OCI-M1 (cell line): Measurements from ENCODE around the gene SGCB.

Source experiments
- DNase-seq: peaks from one replicate; lab custom pipeline; 2025; lab: John Stamatoyannopoulos, UW

SGCB gene

GRCh38 chr4:52019936-52020657 lies 18.0 kb downstream of the SGCB start, which contains the start of gene LRRC66:
Gene LRRC66, minus strand, starts transcription at chr4:52020363. Its CDS starts 2,750 bp downstream, at chr4:52017613.
- DNase-seq = peak; percentile 25

DNA sequence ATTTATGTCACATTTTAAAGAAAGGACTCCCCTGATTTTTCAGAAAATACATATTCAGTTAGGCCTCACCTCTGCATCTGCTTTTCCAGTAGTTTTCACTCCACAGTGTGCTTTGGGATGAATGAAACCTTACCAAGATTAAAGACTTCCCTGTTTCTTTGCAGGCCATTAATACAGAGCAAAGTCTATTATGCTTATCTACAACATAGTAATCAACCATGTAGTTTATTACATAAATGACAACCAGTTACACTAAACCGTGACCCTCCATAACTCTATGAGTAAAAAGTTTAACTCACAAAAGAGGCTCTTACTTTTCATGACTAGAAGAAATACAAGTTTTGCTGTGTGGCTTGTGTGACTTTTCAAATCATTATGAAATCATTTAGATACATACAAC lies 20.3 kb downstream of the SGCB start:
- DNase-seq = no peak

- DNase-seq = no peak
Observed at GRCh38 chr4:52016981-52017380, 21.1 kb downstream of the SGCB start.

DNA sequence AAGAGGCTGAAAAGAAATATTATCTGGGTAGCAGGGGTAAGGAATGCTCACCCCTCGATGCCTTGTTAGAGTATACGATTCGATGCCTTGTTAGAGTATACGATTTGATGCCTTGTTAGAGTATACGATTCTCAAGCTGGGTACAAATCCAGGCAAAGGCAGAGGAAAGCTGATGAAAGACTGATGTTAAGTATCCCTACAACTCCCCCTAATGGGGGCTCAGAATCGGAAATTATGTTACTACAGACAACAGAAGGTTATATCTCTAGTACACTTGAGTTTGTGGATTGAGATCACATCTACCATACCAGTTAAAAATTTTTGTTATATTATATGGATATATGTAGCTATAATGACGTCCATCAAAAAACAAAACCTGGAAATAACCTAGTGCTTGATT lies 22.7 kb downstream of the SGCB start:
- peak; percentile 83 for DNase-seq

- DNase-seq = peak; percentile 66
Observed at GRCh38 chr4:52014903-52015302, 23.2 kb downstream of the SGCB start.

GRCh38 chr4:52012651-52013050 lies 25.4 kb downstream of the SGCB start:
- no peak for DNase-seq

DNA sequence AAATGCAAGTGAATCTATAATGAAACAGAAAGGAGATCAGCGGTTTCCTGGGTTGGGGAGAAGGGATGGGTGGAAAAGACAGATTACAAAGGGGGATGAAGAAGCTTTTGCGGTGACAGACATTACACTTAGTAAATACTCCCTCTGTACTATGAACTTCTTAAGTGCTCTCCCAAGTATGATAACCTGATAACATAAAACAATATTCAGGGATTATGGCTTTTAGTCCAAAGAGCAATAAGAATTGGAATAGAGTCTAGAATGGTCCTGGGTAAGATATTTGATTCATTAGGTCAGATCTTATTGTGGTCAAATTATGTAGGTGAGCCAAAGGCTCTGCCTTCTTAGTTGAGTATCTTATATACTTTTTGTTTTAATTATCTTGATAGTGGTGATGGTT lies 27.1 kb downstream of the SGCB start:
- DNase-seq = no peak

DNA sequence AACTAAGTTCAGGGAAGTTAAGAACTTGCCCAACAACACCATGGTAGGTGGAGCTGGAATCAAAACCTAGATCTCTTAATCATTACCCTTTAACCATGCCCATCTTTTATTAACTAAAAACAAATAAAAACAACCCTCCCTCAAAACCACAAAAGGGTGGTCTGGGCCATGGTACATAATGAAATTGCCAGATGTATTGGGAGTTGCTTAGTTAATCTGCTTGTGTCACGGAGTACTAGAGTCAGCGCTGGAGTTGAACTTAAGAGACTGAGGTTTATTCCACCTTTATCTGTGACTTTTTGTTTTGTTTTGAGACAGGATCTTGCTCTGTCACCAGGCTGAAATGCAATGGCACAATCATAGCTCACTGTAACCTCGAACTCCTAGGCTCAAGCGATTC lies 31.2 kb downstream of the SGCB start:
- no peak for DNase-seq

DNA sequence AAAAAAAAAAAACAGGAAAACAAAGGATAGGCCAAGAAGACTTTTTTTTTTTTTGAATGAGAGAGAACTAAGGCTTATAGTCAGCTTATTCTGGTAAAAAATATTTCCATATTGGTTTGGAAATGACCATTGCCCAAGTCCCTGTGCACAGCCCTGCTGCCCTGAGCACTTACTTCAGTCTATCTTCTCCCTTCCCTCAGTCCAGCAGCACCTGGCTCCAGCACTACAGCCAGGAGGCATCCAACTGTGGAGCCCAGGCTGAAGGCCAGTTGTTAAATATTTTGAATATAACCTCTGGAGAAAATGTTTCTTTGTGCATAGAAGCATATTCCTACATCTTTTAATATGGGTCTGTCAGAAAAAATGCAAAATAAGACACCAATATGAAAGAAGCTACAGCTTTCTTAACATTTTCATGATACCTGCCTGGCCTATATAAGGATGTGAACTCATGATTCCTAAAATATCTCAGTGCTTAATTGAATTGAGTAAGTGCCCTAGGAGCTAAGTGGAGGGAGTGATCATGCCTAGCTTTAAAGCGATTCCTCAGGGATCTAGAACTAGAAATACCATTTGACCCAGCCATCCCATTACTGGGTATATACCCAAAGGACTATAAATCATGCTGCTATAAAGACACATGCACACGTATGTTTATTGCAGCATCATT lies 32.4 kb downstream of the SGCB start:
- no peak for DNase-seq

DNA sequence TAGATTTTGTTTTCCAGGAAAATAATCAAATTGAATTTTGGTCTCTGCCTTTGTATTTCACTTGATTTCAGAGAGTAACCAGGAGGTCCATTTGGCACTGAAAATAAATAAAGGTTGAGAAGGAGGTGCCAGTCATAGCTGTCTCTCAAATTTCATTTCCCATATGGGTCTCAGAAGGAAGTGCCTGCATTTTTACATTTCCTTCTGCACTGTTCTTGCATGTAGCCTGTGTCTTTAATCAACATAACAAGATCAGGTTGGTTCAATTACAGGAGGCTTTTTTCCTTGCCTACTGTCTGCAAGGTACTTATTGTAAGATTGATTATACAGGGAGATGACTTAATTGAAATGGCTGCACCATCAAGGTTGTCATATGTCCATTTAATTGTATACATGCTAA lies 33.7 kb downstream of the SGCB start:
- DNase-seq = no peak

GRCh38 chr4:52001616-52002015 lies 36.5 kb downstream of the SGCB start:
- DNase-seq = no peak

- DNase-seq = no peak
Observed at GRCh38 chr4:51999250-51999649, 38.8 kb downstream of the SGCB start.

DNA sequence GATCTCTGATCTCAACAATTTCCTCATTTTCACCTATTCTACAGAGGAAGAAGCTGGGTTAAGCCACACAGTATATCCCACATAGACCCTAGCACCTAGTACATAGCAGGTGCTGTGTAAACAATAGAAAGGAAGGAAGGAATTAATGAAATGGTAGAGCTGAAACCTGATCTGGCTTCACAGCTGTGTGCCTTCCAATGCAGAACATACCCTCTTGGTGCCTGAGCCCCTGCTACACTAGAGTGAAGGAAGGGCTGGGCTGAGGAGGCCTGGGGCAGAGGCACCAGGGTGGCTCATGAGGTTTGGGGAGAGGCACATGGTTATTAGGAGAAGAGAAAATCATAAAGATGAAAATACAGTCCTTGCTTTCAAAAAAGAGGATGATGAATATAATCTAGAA lies 39.3 kb downstream of the SGCB start:
- no peak for DNase-seq

DNA sequence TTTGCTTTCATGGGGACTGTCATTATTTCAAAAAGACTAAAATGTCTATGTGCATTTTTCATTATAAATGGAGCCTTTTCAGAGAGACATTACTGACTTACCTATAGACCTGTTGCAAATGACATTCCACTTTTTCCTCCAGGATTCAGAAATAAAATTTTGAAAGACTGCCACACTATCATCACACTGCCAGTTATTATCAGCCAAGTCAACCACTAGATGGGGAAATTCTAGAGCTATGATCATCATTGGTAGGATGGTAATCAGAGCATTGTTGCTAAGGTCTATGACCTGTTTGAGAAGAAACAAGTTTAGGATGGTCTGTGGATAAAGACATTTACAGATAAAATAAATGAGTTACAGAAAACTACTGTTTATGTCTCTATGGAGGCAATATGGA lies 40.5 kb downstream of the SGCB start:
- DNase-seq = no peak

GRCh38 chr4:51995647-51996220 lies 42.4 kb downstream of the SGCB start:
- DNase-seq = no peak
